IgD-negative memory B cell (primary cell): ENCODE results near the gene ELMOD3. TPM values are rescaled to one million over a fixed set of nuclear protein-coding genes. Genes with fewer than 3 reads are reported as not detected.

ENCODE experiments used
- H3K27ac Mint-ChIP-seq, 3 donors: one replicate each; pipeline ENCODE4 v1.8.0; 2020 to 2022; ENCODE audit warnings: mild to moderate bottlenecking in 3 of 3, mixed read lengths in 3 of 3, moderate library complexity in 1 of 3
- H3K27me3 Mint-ChIP-seq: one replicate; pipeline ENCODE4 v1.8.0; 2021; ENCODE audit warnings: mixed read lengths
- H3K36me3 Mint-ChIP-seq: one replicate; pipeline ENCODE4 v1.8.0; 2020; ENCODE audit warnings: mild to moderate bottlenecking, mixed read lengths
- H3K4me1 Mint-ChIP-seq, 3 donors: one replicate each; pipeline ENCODE4 v1.8.0; 2020 to 2022; ENCODE audit warnings: mixed read lengths in 3 of 3, mild to moderate bottlenecking in 1 of 3
- H3K4me3 Mint-ChIP-seq, 4 donors: one replicate each; pipeline ENCODE4 v1.8.0; 2020 to 2022; ENCODE audit warnings: mild to moderate bottlenecking in 4 of 4, mixed read lengths in 4 of 4, moderate library complexity in 3 of 4
- H3K9me3 Mint-ChIP-seq, 3 donors: one replicate each; pipeline ENCODE4 v1.8.0; 2020 to 2021; ENCODE audit warnings: mixed read lengths in 3 of 3, mild to moderate bottlenecking in 1 of 3
- polyA plus RNA-seq: library from polyadenylated mRNA; unstranded; fragments of 300-500 nt; fragmentation: Illumina TruSeq; gene quantifications from one replicate; pipeline ENCODE4 v1.2.3, GENCODE V29; 2021

ELMOD3 gene
- polyA plus RNA-seq, 1 donor from 2014 or later: 16.0 TPM

- H3K4me3 Mint-ChIP-seq: no peak overlapping the region
- no peaks in the 10 kb centered on the region for H3K9me3 Mint-ChIP-seq
- H3K27ac Mint-ChIP-seq: no peak overlapping the region
- no peaks in the 10 kb centered on the region for H3K27me3 Mint-ChIP-seq
- peaks cover 0 to 1% (median 0%) of the 10 kb centered on the region in 3 donors for H3K4me1 Mint-ChIP-seq
- H3K36me3 Mint-ChIP-seq: no peaks in the 10 kb centered on the region
These were observed 74.8 kb downstream of the ELMOD3 start for GRCh38 chr2:85429213-85429923.

DNA sequence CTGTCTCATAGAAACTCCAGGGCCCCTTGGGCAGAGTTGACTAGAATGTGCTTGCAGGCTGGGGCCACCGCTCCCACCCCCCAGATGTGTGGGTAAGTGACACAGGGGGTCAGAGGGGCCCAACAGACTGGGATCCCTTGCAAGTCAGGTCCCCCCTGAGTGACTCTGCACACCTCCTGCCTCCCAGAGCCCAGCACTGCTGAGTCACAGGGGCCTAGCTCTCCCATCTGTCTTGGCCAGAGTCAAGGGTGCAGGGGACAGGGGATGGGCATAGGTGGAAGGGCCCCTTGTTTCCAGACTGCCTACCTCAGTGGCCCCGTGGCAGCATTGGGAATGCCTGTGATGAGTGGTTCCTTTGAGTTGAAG, 75.3 kb downstream of the ELMOD3 start:
- no peaks in the 10 kb centered on the region for H3K27me3 Mint-ChIP-seq
- H3K9me3 Mint-ChIP-seq: no peaks in the 10 kb centered on the region
- H3K36me3 Mint-ChIP-seq: no peaks in the 10 kb centered on the region
- peaks cover 0 to 1% (median 0%) of the 10 kb centered on the region in 3 donors for H3K4me1 Mint-ChIP-seq
- H3K4me3 Mint-ChIP-seq: no peak overlapping the region
- no peak overlapping the region for H3K27ac Mint-ChIP-seq

DNA sequence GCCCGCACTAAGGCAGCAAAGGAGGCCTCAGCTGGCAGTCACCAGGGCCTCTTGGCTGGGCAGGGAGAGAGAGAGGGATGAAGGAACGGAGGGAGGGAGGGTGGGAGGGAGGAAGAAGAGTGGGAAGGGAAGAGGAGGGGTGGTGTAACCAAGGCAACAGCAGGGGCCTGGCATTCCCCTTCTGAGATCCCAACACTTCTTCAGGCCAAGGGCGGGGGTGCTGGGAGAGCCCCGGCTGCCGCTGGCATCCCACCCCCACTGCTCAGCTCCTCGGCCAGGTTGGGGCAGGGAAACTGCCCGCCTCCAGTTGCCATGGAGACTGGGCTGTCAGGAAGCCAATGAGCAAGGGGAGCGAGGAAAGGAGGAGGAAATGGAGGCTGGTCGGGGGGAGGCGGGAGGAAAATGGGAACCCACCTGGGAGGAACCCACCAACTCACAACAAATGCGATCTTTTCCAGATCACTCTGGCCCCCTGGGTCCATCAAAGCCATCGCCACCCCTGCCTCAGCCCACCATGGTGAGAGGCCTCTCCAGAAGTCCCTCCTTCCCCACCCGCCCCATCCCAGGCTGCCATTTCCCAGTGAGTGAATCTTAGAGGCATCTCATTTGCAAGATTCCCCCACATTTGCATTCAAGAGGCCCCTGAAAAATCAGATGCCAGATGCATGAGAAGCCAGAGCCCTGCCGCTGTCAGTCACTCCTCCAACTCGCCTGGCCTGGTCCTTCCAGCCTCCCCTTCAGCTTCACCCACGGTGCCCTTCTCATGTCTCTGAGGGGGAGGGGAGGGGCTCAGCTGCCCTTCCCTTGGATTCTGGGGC, 76.4 kb downstream of the ELMOD3 start:
- Mint-ChIP-seq H3K27ac (no peak overlapping the region), H3K27me3 (no peaks in the 10 kb centered on the region), H3K4me1 (peaks cover 0 to 2% (median 0%) of the 10 kb centered on the region in 3 donors), H3K4me3 (no peak overlapping the region), H3K9me3 (no peaks in the 10 kb centered on the region), H3K36me3 (no peaks in the 10 kb centered on the region)

GRCh38 chr2:85431570-85432205, 77.1 kb downstream of the ELMOD3 start:
- Mint-ChIP-seq H3K27ac (no peak overlapping the region), H3K27me3 (no peaks in the 10 kb centered on the region), H3K4me1 (peaks cover 0 to 2% (median 0%) of the 10 kb centered on the region in 3 donors), H3K36me3 (no peaks in the 10 kb centered on the region), H3K9me3 (no peaks in the 10 kb centered on the region), H3K4me3 (no peak overlapping the region)

- Mint-ChIP-seq H3K36me3 (no peaks in the 10 kb centered on the region), H3K4me1 (peaks cover 4 to 10% (median 5%) of the 10 kb centered on the region in 3 donors), H3K9me3 (no peaks in the 10 kb centered on the region), H3K4me3 (no peak overlapping the region), H3K27ac (no peak overlapping the region), H3K27me3 (no peaks in the 10 kb centered on the region)
These were observed 79.0 kb downstream of the ELMOD3 start for GRCh38 chr2:85433511-85434089.

DNA sequence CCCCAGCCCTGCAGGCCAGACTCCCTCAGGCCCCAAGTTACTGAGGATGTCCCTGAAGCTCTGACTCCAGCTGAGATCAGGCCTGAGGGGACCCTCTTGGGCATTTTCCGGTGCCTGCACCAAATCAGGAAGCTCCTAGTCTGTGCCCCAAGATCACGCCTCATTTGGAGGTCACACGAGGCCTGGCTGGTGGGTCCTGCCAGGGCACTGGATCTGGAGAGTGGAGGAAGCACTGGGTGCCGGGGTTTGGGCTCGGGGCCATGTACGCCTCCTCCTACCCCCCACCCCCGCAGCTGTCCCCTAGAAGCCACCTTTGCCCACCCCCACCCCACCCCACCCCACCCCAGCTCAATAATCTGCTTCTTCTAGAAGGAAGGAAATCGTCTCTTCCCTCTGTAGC, 80.1 kb downstream of the ELMOD3 start:
- Mint-ChIP-seq H3K27me3 (no peaks in the 10 kb centered on the region), H3K27ac (peak overlapping the region in 1 of 3 donors; percentile 32), H3K4me1 (peaks cover 4 to 10% (median 5%) of the 10 kb centered on the region in 3 donors), H3K36me3 (no peaks in the 10 kb centered on the region), H3K9me3 (no peaks in the 10 kb centered on the region), H3K4me3 (peak overlapping the region in 1 of 4 donors; percentile 26)

DNA sequence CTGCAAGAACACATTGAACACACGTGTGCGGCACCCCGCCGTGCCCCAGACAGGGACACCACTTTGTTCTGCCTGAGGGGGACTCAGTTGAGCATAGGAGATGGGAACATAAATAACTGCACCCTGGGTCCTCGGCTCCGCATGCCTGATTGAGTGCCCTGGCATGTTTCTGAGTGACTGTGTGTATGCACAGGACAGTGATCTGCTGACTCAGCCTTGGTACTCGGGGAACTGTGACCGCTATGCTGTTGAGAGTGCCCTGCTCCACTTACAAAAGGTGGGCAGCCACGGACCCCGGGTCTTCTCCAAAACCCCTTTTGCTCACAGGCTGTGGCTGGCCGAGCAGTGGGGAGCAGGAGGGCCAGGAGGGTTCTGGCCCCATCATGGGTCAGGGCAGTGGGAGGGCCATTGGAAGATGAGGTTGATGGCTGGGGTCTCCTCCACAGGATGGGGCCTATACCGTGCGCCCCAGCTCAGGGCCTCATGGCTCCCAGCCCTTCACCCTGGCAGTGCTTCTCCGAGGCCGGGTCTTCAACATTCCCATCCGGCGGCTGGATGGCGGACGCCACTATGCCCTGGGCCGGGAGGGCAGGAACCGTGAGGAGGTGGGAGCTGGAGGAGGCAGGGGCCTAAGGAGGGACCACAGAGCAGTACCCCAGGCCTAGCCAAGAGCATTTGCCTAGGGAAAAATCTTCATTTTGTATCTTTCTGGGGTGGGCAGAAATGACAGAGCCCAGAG, 80.8 kb downstream of the ELMOD3 start:
- H3K4me1 Mint-ChIP-seq: peaks cover 4 to 12% (median 5%) of the 10 kb centered on the region in 3 donors
- H3K4me3 Mint-ChIP-seq: peak overlapping the region in 1 of 4 donors; percentile 26
- no peaks in the 10 kb centered on the region for H3K27me3 Mint-ChIP-seq
- no peaks in the 10 kb centered on the region for H3K9me3 Mint-ChIP-seq
- no peaks in the 10 kb centered on the region for H3K36me3 Mint-ChIP-seq
- H3K27ac Mint-ChIP-seq: peak overlapping the region in 2 of 3 donors; percentile 32 to 53

DNA sequence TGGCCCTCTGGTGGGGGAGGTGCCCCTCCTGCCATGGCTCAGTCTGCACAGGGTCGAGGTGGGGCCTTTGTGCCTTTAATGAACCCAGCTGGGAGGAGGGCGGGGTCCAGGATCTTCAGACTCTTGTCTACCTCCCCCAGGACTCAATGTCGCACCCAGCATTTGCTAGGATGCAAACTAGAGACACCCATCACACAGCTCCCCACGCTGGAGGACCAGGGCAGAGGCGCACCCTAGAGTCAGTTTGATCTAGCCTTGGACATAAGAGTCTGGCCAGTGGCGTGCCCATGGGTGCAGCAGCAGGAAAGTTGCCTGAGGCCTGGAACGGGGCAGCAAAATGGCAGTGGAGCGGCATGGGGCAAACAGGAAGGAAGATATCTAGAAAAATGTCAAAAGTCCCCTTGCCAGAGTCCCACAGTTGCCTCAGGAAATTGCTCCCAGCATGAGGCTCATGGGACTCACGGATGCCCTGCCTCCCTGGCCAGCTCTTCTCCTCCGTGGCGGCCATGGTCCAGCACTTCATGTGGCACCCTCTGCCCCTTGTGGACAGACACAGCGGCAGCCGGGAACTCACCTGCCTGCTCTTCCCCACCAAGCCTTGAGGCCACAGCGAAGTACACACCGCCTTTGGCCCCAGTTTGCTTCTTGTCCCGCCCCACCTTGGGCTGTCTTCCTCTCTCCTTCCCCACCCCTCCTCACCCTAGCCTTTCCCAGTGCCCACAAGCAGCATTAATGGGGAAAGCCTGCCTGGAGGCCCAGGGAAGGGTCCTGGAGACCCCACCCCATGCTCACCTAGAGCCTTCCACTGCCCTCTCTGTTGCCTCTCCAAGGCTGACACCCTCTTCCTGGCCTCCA, 81.6 kb downstream of the ELMOD3 start:
- Mint-ChIP-seq H3K27me3 (no peaks in the 10 kb centered on the region), H3K4me1 (peaks cover 4 to 12% (median 5%) of the 10 kb centered on the region in 3 donors), H3K9me3 (no peaks in the 10 kb centered on the region), H3K4me3 (peak overlapping the region in 2 of 4 donors; percentile 58 to 82), H3K27ac (peak overlapping the region in 1 of 3 donors; percentile 97), H3K36me3 (no peaks in the 10 kb centered on the region)

- Mint-ChIP-seq H3K36me3 (no peaks in the 10 kb centered on the region), H3K27ac (peak overlapping the region; percentile 67 to 97 (median 90)), H3K9me3 (no peaks in the 10 kb centered on the region), H3K27me3 (no peaks in the 10 kb centered on the region), H3K4me1 (peaks cover 4 to 12% (median 5%) of the 10 kb centered on the region in 3 donors), H3K4me3 (peak overlapping the region; percentile 58 to 95 (median 88))
These were observed 82.4 kb downstream of the ELMOD3 start for GRCh38 chr2:85436836-85437487.

DNA sequence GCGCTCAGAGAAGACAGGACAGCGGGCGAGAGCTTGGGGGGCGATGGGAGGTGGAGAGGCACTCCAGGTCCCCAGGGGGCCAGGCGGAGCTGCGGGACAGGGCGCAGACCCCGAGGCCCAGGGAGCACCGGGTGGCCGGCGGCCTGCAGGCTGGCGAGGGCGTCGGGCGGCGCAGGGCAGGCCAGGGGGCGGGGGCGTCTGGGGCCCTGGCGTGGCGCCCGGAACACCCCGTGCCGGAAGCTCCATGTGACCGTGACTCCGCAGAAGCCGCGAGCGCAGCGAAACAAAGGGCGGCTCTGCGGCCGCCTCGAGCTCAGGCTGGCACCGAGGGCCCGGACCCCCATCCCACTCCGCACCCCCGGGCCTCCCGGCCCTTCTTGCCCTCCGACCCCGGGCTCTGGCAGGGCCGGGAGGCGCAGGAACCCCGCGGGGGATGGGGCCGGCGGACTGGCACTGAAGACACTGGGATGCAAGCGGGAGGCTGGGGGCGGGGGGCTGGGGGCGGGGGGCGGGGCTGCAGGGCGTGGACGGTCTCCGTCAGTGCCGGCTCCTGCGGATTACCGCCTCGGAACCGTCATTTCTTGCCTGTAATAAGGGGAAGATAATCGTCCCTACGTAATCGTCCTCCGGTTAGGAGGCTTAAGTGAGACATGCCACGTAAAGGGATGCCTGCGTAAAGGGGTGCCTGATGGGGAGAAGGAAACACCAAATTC, 83.1 kb downstream of the ELMOD3 start:
- H3K27me3 Mint-ChIP-seq: no peaks in the 10 kb centered on the region
- peak overlapping the region; percentile 58 to 95 (median 89) for H3K4me3 Mint-ChIP-seq
- H3K9me3 Mint-ChIP-seq: no peaks in the 10 kb centered on the region
- H3K27ac Mint-ChIP-seq: peak overlapping the region; percentile 67 to 97 (median 90)
- H3K36me3 Mint-ChIP-seq: no peaks in the 10 kb centered on the region
- H3K4me1 Mint-ChIP-seq: peaks cover 4 to 12% (median 5%) of the 10 kb centered on the region in 3 donors

GRCh38 chr2:85438201-85439024, 83.8 kb downstream of the ELMOD3 start:
- Mint-ChIP-seq H3K9me3 (no peaks in the 10 kb centered on the region), H3K27me3 (no peaks in the 10 kb centered on the region), H3K4me3 (peak overlapping the region; percentile 60 to 95 (median 86)), H3K4me1 (peaks cover 4 to 12% (median 5%) of the 10 kb centered on the region in 3 donors), H3K36me3 (no peaks in the 10 kb centered on the region), H3K27ac (peak overlapping the region in 2 of 3 donors; percentile 54 to 97)

DNA sequence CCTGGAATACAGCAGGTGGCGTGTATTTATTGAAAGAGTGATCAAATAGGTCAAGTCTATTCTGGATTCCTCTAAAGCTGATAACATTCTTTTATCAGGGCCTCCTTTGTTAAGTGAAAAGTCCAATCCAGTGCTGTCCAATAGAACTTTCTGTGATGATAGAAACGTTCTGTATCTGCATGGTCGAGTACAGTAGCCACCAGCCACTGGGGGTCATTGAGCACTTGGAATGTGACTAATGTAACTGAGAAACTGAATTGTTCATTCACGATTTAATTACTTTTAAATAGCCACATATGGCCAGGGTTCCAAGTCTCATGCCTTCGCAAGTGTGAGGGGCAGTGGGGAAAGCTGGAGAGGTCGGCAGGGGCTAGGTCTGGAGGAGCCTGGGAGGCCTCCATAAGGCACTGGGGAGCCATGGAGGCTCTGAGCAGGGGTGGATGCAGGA, 84.5 kb downstream of the ELMOD3 start:
- Mint-ChIP-seq H3K27ac (peak overlapping the region in 2 of 3 donors; percentile 45 to 83), H3K9me3 (no peaks in the 10 kb centered on the region), H3K4me3 (peak overlapping the region in 2 of 4 donors; percentile 8 to 60), H3K36me3 (no peaks in the 10 kb centered on the region), H3K27me3 (no peaks in the 10 kb centered on the region), H3K4me1 (peaks cover 4 to 12% (median 5%) of the 10 kb centered on the region in 3 donors)
